Measurements from ENCODE around the gene DYNC2H1. TPM values are rescaled to one million over a fixed set of nuclear protein-coding genes. Genes with fewer than 3 reads are reported as not detected.

The DYNC2H1 gene
- total RNA-seq, 1 donor from 2014 or later, result 7.1 TPM

- Histone ChIP-seq H3K27me3 (no peaks in the 10 kb centered on the region), H3K36me3 (no peaks in the 10 kb centered on the region), H3K4me1 (no peaks in the 10 kb centered on the region), H3K4me3 (no peak overlapping the region), H3K9me3 (no peaks in the 10 kb centered on the region), H3K27ac (no peak overlapping the region)
- intact Hi-C loops (cut with DNase I), result no loop called here
- no peak for DNase-seq (ENCODE audit: low spot score in 2 of 2)
- TF ChIP-seq, protein P1, sequence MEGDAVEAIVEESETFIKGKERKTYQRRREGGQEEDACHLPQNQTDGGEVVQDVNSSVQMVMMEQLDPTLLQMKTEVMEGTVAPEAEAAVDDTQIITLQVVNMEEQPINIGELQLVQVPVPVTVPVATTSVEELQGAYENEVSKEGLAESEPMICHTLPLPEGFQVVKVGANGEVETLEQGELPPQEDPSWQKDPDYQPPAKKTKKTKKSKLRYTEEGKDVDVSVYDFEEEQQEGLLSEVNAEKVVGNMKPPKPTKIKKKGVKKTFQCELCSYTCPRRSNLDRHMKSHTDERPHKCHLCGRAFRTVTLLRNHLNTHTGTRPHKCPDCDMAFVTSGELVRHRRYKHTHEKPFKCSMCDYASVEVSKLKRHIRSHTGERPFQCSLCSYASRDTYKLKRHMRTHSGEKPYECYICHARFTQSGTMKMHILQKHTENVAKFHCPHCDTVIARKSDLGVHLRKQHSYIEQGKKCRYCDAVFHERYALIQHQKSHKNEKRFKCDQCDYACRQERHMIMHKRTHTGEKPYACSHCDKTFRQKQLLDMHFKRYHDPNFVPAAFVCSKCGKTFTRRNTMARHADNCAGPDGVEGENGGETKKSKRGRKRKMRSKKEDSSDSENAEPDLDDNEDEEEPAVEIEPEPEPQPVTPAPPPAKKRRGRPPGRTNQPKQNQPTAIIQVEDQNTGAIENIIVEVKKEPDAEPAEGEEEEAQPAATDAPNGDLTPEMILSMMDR (IDR thresholded peaks at IDR 0.05), result no peak
Measured at GRCh38 chr11:103317118-103317517, 207.9 kb downstream of the DYNC2H1 start.

GRCh38 chr11:103322821-103323220 is 213.6 kb downstream of the DYNC2H1 start:
- Histone ChIP-seq H3K27me3 (no peaks in the 10 kb centered on the region), H3K36me3 (peaks cover 0 to 9% of the 10 kb centered on the region in 2 donors), H3K9me3 (no peaks in the 10 kb centered on the region), H3K4me1 (no peaks in the 10 kb centered on the region), H3K4me3 (no peak overlapping the region), H3K27ac (no peak overlapping the region)
- DNase-seq (ENCODE audit: low spot score in 2 of 2), result no peak
- intact Hi-C loops (cut with DNase I), result no loop called here
- TF ChIP-seq, protein P1 (IDR thresholded peaks at IDR 0.05), result no peak

- Histone ChIP-seq H3K27me3 (no peaks in the 10 kb centered on the region), H3K27ac (no peak overlapping the region), H3K36me3 (peaks cover 0 to 12% of the 10 kb centered on the region in 2 donors), H3K4me3 (no peak overlapping the region), H3K9me3 (no peaks in the 10 kb centered on the region), H3K4me1 (no peaks in the 10 kb centered on the region)
- TF ChIP-seq, protein P1 (IDR thresholded peaks at IDR 0.05), result no peak
- DNase-seq (ENCODE audit: low spot score in 2 of 2), result no peak
- intact Hi-C loops (cut with DNase I), result no loop called here
Measured at GRCh38 chr11:103325686-103326069, 216.5 kb downstream of the DYNC2H1 start.

- DNase-seq (ENCODE audit: low spot score in 2 of 2), result no peak
Measured at GRCh38 chr11:103326070-103326794, 217.0 kb downstream of the DYNC2H1 start.

GRCh38 chr11:103327721-103328120 is 218.5 kb downstream of the DYNC2H1 start:
- no peak overlapping the region for H3K27ac ChIP-seq
- no peaks in the 10 kb centered on the region for H3K27me3 ChIP-seq
- no peak overlapping the region for H3K4me3 ChIP-seq
- peaks cover 0 to 14% of the 10 kb centered on the region in 2 donors for H3K36me3 ChIP-seq
- no peak for DNase-seq (ENCODE audit: low spot score in 2 of 2)
- intact Hi-C loops (cut with DNase I), result no loop called here
- TF ChIP-seq, protein P1 (IDR thresholded peaks at IDR 0.05), result no peak
- H3K4me1 ChIP-seq, result no peaks in the 10 kb centered on the region
- no peaks in the 10 kb centered on the region for H3K9me3 ChIP-seq

More at GRCh38 chr11:103326070-103326794, 217.0 kb downstream of the DYNC2H1 start:
- Histone ChIP-seq H3K4me3 (no peak overlapping the region), H3K4me1 (no peaks in the 10 kb centered on the region), H3K27me3 (no peaks in the 10 kb centered on the region), H3K36me3 (peaks cover 0 to 14% of the 10 kb centered on the region in 2 donors), H3K27ac (no peak overlapping the region), H3K9me3 (no peaks in the 10 kb centered on the region)
- TF ChIP-seq, protein P1 (IDR thresholded peaks at IDR 0.05), result peak; percentile 19 to 43 (median 26)
- intact Hi-C loops (cut with DNase I), result no loop called here

Measured in ascending aorta (tissue), 2 donors.